Testis (tissue), 2 donors: ENCODE measurements around the gene C7.

Source experiments
- CTCF ChIP-seq, 3 experiments: fragments of 450-650 bp in 2 of 3; fragments of 200-600 bp in 1 of 3; sonication (generic) in 1 of 3; IDR thresholded peaks; one replicate each; pipeline ENCODE4 v1.5.1; 2016 to 2019; ENCODE audit warnings: antibody characterized with exemption in 3 of 3, mild to moderate bottlenecking in 2 of 3, moderate library complexity in 1 of 3
- POLR2A ChIP-seq: fragments of 450-650 bp; IDR thresholded peaks from one replicate; pipeline ENCODE4 v1.6.1; 2017; ENCODE audit warnings: antibody characterized with exemption, mild to moderate bottlenecking, moderate library complexity

DNA sequence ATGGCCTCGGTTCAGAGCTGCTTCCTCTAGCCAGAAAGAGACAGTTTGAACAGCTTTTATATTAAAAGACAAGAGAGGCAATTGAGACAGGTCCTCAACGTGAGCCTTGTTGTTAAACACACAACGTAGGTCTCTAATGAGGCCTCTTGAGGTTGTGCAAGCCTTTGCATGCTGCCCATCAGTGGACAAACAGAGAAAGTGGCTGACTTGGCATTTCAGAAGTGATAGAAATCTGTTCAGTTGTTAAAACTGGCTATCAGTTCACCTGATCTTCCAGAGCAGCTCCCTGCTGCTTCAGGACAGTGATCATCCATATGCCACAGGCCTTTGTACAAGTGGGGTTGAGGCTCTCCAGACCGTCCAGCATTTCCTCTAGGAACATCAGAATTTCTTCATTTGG lies 103.0 kb downstream of the C7 start:
- TF ChIP-seq CTCF (IDR thresholded peaks at IDR 0.05) (no peak), POLR2A (no peak)
